HG03521 (cell line): ENCODE data around the gene KCNQ1.
"Not testable (repeated sequence)": the region's sequence is repeated elsewhere in the genome, so short reads cannot be mapped to it uniquely, and the experiment has no call there.

Experiments
- ATAC-seq: cut with Tn5 transposase; IDR thresholded peaks from one replicate; pipeline ENCODE4 v1.9.1; 2021; ENCODE audit warnings: mild to moderate bottlenecking, moderate library complexity; ENCODE audit not compliant: unreplicated experiment

The KCNQ1 gene

GRCh38 chr11:2631161-2631560 lies 186.4 kb downstream of the KCNQ1 start:
- no peak for ATAC-seq

- not testable (repeated sequence) for ATAC-seq
These were observed 195.0 kb downstream of the KCNQ1 start for GRCh38 chr11:2639763-2640162.

- no peak for ATAC-seq
These were observed 196.8 kb downstream of the KCNQ1 start for GRCh38 chr11:2641623-2642022.

GRCh38 chr11:2643746-2644145 lies 198.9 kb downstream of the KCNQ1 start:
- ATAC-seq, result no peak

GRCh38 chr11:2644844-2645778 lies 200.3 kb downstream of the KCNQ1 start:
- ATAC-seq, result no peak

GRCh38 chr11:2645779-2646118 lies 200.9 kb downstream of the KCNQ1 start:
- no peak for ATAC-seq

- no peak for ATAC-seq
These were observed 202.4 kb downstream of the KCNQ1 start for GRCh38 chr11:2647167-2647566.

- ATAC-seq, result no peak
These were observed 203.1 kb downstream of the KCNQ1 start for GRCh38 chr11:2647953-2648352.

GRCh38 chr11:2649400-2649799 lies 204.6 kb downstream of the KCNQ1 start:
- ATAC-seq, result no peak

- ATAC-seq, result no peak
These were observed 205.0 kb downstream of the KCNQ1 start for GRCh38 chr11:2649848-2650247.

GRCh38 chr11:2650343-2650867 lies 205.6 kb downstream of the KCNQ1 start:
- ATAC-seq, result no peak

- ATAC-seq, result no peak
These were observed 206.3 kb downstream of the KCNQ1 start for GRCh38 chr11:2651054-2651617.

- ATAC-seq, result no peak
These were observed 207.0 kb downstream of the KCNQ1 start for GRCh38 chr11:2651826-2652271.

- no peak for ATAC-seq
These were observed 207.8 kb downstream of the KCNQ1 start for GRCh38 chr11:2652333-2653197.

- no peak for ATAC-seq
These were observed 208.4 kb downstream of the KCNQ1 start for GRCh38 chr11:2653198-2653551.

GRCh38 chr11:2653930-2654739 lies 209.3 kb downstream of the KCNQ1 start:
- no peak for ATAC-seq

GRCh38 chr11:2655016-2655719 lies 210.4 kb downstream of the KCNQ1 start:
- ATAC-seq, result no peak

GRCh38 chr11:2655834-2656622 lies 211.2 kb downstream of the KCNQ1 start:
- no peak for ATAC-seq

- no peak for ATAC-seq
These were observed 212.1 kb downstream of the KCNQ1 start for GRCh38 chr11:2656859-2657258.
